ENCODE results near the gene SOX6. TPM values are rescaled to one million over a fixed set of nuclear protein-coding genes. Genes with fewer than 3 reads are reported as not detected.

The SOX6 gene
- total and polyA plus RNA-seq, 2 of the 13 experiments (the other 11 are each of a cell fraction or from before 2014, with no cell fraction given) = 2.6 to 11.2 TPM

GRCh38 chr11:16184588-16184987, 171.8 kb downstream of the SOX6 start (continued):
- TF ChIP-seq KLF15 (CRISPR knock-in tag; IDR thresholded peaks at IDR 0.05; ENCODE audit: borderline replicate concordance) = no peak
- TF ChIP-seq, protein P1, sequence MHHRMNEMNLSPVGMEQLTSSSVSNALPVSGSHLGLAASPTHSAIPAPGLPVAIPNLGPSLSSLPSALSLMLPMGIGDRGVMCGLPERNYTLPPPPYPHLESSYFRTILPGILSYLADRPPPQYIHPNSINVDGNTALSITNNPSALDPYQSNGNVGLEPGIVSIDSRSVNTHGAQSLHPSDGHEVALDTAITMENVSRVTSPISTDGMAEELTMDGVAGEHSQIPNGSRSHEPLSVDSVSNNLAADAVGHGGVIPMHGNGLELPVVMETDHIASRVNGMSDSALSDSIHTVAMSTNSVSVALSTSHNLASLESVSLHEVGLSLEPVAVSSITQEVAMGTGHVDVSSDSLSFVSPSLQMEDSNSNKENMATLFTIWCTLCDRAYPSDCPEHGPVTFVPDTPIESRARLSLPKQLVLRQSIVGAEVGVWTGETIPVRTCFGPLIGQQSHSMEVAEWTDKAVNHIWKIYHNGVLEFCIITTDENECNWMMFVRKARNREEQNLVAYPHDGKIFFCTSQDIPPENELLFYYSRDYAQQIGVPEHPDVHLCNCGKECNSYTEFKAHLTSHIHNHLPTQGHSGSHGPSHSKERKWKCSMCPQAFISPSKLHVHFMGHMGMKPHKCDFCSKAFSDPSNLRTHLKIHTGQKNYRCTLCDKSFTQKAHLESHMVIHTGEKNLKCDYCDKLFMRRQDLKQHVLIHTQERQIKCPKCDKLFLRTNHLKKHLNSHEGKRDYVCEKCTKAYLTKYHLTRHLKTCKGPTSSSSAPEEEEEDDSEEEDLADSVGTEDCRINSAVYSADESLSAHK (CRISPR knock-in tag; IDR thresholded peaks at IDR 0.05; ENCODE audit: borderline replicate concordance) = no peak
- no peak for TF ChIP-seq ZKSCAN5 (CRISPR knock-in tag; IDR thresholded peaks at IDR 0.05)
- no peak for TF ChIP-seq ZNF33B (CRISPR knock-in tag; IDR thresholded peaks at IDR 0.05)
- peak; percentile 93 for TF ChIP-seq MED1 (CRISPR knock-in tag; IDR thresholded peaks at IDR 0.05)
- TF ChIP-seq ZNF264 (CRISPR knock-in tag; IDR thresholded peaks at IDR 0.05) = peak; percentile 87
- no peak for TF ChIP-seq DMAP1 (CRISPR knock-in tag; IDR thresholded peaks at IDR 0.05)
- TF ChIP-seq NCOA1 (CRISPR knock-in tag; IDR thresholded peaks at IDR 0.05) = no peak
- no peak for TF ChIP-seq TP53 (CRISPR knock-in tag; conservative IDR thresholded peaks at IDR 0.05)
- TF ChIP-seq ZSCAN12 (CRISPR knock-in tag; IDR thresholded peaks at IDR 0.05) = no peak
- no peak for TF ChIP-seq SNAPC4 (CRISPR knock-in tag; IDR thresholded peaks at IDR 0.05)
- TF ChIP-seq ZNF768 (CRISPR knock-in tag; IDR thresholded peaks at IDR 0.05) = no peak
- TF ChIP-seq ZNF224 (CRISPR knock-in tag; IDR thresholded peaks at IDR 0.05) = 0 out of 2 replicates have a peak, but pooled peaks have one; percentile 76
- TF ChIP-seq TMF1 (CRISPR knock-in tag; IDR thresholded peaks at IDR 0.05; ENCODE audit: low read depth) = no peak
- no peak for TF ChIP-seq GZF1 (CRISPR knock-in tag; IDR thresholded peaks at IDR 0.05)
- no peak for TF ChIP-seq TCF7 (IDR thresholded peaks at IDR 0.05; ENCODE audit: low read depth)
- TF ChIP-seq PHF5A (CRISPR knock-in tag; IDR thresholded peaks at IDR 0.05; ENCODE audit: low read depth, unreplicated experiment) = no peak
- no peak for TF ChIP-seq ZNF354B (CRISPR knock-in tag; IDR thresholded peaks at IDR 0.05)
- no peak for TF ChIP-seq HOXD1 (CRISPR knock-in tag; IDR thresholded peaks at IDR 0.05)
- TF ChIP-seq, protein P2, sequence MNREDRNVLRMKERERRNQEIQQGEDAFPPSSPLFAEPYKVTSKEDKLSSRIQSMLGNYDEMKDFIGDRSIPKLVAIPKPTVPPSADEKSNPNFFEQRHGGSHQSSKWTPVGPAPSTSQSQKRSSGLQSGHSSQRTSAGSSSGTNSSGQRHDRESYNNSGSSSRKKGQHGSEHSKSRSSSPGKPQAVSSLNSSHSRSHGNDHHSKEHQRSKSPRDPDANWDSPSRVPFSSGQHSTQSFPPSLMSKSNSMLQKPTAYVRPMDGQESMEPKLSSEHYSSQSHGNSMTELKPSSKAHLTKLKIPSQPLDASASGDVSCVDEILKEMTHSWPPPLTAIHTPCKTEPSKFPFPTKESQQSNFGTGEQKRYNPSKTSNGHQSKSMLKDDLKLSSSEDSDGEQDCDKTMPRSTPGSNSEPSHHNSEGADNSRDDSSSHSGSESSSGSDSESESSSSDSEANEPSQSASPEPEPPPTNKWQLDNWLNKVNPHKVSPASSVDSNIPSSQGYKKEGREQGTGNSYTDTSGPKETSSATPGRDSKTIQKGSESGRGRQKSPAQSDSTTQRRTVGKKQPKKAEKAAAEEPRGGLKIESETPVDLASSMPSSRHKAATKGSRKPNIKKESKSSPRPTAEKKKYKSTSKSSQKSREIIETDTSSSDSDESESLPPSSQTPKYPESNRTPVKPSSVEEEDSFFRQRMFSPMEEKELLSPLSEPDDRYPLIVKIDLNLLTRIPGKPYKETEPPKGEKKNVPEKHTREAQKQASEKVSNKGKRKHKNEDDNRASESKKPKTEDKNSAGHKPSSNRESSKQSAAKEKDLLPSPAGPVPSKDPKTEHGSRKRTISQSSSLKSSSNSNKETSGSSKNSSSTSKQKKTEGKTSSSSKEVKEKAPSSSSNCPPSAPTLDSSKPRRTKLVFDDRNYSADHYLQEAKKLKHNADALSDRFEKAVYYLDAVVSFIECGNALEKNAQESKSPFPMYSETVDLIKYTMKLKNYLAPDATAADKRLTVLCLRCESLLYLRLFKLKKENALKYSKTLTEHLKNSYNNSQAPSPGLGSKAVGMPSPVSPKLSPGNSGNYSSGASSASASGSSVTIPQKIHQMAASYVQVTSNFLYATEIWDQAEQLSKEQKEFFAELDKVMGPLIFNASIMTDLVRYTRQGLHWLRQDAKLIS (CRISPR knock-in tag; IDR thresholded peaks at IDR 0.05) = no peak
- no peak for TF ChIP-seq MIER2 (CRISPR knock-in tag; IDR thresholded peaks at IDR 0.05)
- no peak for TF ChIP-seq ZNF556 (CRISPR knock-in tag; IDR thresholded peaks at IDR 0.05; ENCODE audit: borderline replicate concordance)
